ENCODE results near the gene RPEL1. TPM values are rescaled to one million over a fixed set of nuclear protein-coding genes. Genes with fewer than 3 reads are reported as not detected.

RPEL1 gene
- polyA plus RNA-seq, 1 experiment = 0.04 TPM

- no peak overlapping the region for H3K4me3 ChIP-seq (ENCODE audit: low read depth, low read length)
- CTCF ChIA-PET = interaction anchor here (0.6 to 1.2 kb wide), 5 partner anchors 9 to 113 kb away, joined by 3 read pairs; no protein-coding TSS in a partner anchor
- DNase-seq (ENCODE audit: low read depth) = peak; percentile 69
- POLR2A ChIA-PET = no interaction called here
- no peaks in the 10 kb centered on the region for H3K27me3 ChIP-seq (ENCODE audit: control insufficient read depth, insufficient read depth, low read length)
- H3K36me3 ChIP-seq (ENCODE audit: control insufficient read depth, insufficient read depth, low read length) = no peaks in the 10 kb centered on the region
- TF ChIP-seq, protein P1, sequence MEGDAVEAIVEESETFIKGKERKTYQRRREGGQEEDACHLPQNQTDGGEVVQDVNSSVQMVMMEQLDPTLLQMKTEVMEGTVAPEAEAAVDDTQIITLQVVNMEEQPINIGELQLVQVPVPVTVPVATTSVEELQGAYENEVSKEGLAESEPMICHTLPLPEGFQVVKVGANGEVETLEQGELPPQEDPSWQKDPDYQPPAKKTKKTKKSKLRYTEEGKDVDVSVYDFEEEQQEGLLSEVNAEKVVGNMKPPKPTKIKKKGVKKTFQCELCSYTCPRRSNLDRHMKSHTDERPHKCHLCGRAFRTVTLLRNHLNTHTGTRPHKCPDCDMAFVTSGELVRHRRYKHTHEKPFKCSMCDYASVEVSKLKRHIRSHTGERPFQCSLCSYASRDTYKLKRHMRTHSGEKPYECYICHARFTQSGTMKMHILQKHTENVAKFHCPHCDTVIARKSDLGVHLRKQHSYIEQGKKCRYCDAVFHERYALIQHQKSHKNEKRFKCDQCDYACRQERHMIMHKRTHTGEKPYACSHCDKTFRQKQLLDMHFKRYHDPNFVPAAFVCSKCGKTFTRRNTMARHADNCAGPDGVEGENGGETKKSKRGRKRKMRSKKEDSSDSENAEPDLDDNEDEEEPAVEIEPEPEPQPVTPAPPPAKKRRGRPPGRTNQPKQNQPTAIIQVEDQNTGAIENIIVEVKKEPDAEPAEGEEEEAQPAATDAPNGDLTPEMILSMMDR (IDR thresholded peaks at IDR 0.05; ENCODE audit: insufficient read depth, low read depth, low read length) = no peak
Observed at GRCh38 chr10:103295374-103296015, 49.8 kb downstream of the RPEL1 start.

Other genes with a start within 250 kb of the RPEL1 start
- gene NT5C2, start 52.6 kb upstream of the RPEL1 start, polyA plus RNA-seq (2011; rRNA removed) = 49.3 and 85.0 TPM in 2 replicates
- 8.5 and 9.4 TPM in 2 replicates for gene INA, start 31.3 kb downstream of the RPEL1 start, polyA plus RNA-seq (2011; rRNA removed)
- 3.5 and 7.1 TPM in 2 replicates for gene PCGF6, start 105.3 kb downstream of the RPEL1 start, polyA plus RNA-seq (2011; rRNA removed)
- 1.5 and 2.5 TPM in 2 replicates for gene TAF5, start 122.1 kb downstream of the RPEL1 start, polyA plus RNA-seq (2011; rRNA removed)
- gene ATP5MK, start 150.6 kb downstream of the RPEL1 start, polyA plus RNA-seq (2011; rRNA removed) = 170 and 324 TPM in 2 replicates
- gene PDCD11, start 150.7 kb downstream of the RPEL1 start, polyA plus RNA-seq (2011; rRNA removed) = 15.1 and 17.0 TPM in 2 replicates
- gene CALHM2, start 206.5 kb downstream of the RPEL1 start, polyA plus RNA-seq (2011; rRNA removed) = 46.0 and 80.1 TPM in 2 replicates
- gene CALHM1, start 213.0 kb downstream of the RPEL1 start, polyA plus RNA-seq (2011; rRNA removed) = not detected in 2 replicates
- 0.09 TPM in 1 of 2 replicates, not detected in the other for gene CALHM3, start 233.4 kb downstream of the RPEL1 start, polyA plus RNA-seq (2011; rRNA removed)
- 0.37 and 0.58 TPM in 2 replicates for gene NEURL1, start 247.8 kb downstream of the RPEL1 start, polyA plus RNA-seq (2011; rRNA removed)